ENCODE results near the gene CSN1S1. TPM values are rescaled to one million over a fixed set of nuclear protein-coding genes. Genes with fewer than 3 reads are reported as not detected.

CSN1S1 gene
- total and polyA plus RNA-seq, 2 donors (not counting 1 experiment from before 2014, with no cell fraction given): not detected

GRCh38 chr4:69909195-69909594 lies 21.7 kb upstream of the CSN1S1 start:
- DNase-seq: no peak
- Histone ChIP-seq H3K4me1 (ENCODE audit: control insufficient read depth in 2 of 2, insufficient read depth in 2 of 2, low read length in 2 of 2) (no peaks in the 10 kb centered on the region), H3K79me2 (ENCODE audit: control insufficient read depth, insufficient read depth, low read length) (no peaks in the 10 kb centered on the region), H3K9me3 (ENCODE audit: control extremely low read depth in 1 of 3, control insufficient read depth in 2 of 3, insufficient read depth in 1 of 3, low read length in 2 of 3) (no peaks in the 10 kb centered on the region), H2AFZ (ENCODE audit: insufficient read depth, low read depth, low read length, poor library complexity, severe bottlenecking) (no peak overlapping the region), H3K9ac (ENCODE audit: low read length) (no peak overlapping the region), H3K4me3 (ENCODE audit: control extremely low read depth in 1 of 5, extremely low read depth in 1 of 5, insufficient read depth in 1 of 5, low read depth in 2 of 5, low read length in 4 of 5) (no peak overlapping the region), H3K27me3 (replicated peaks in 1 of 4; ENCODE audit: control extremely low read depth in 1 of 4, control insufficient read depth in 3 of 4, insufficient read depth in 4 of 4, low read length in 3 of 4) (no peaks in the 10 kb centered on the region), H3K4me2 (replicated peaks; ENCODE audit: low read depth, low read length, poor library complexity, severe bottlenecking) (no peak overlapping the region), H4K20me1 (ENCODE audit: control insufficient read depth, insufficient read depth, low read length, poor library complexity, severe bottlenecking) (no peaks in the 10 kb centered on the region), H3K27ac (ENCODE audit: low read length in 2 of 2) (no peak overlapping the region), H3K36me3 (replicated peaks in 1 of 2; ENCODE audit: control extremely low read depth in 1 of 2, control insufficient read depth in 1 of 2, extremely low read depth in 1 of 2, insufficient read depth in 2 of 2, low read length in 1 of 2) (no peaks in the 10 kb centered on the region)
- intact Hi-C loops (cut with micrococcal nuclease): no loop called here
- no peaks in the 10 kb centered on the region for H3K27me3 Mint-ChIP-seq
- CTCF ChIA-PET: no interaction called here
- no peak overlapping the region for H3K4me3 Mint-ChIP-seq
- H3K27ac Mint-ChIP-seq: no peak overlapping the region
- H3K4me1 Mint-ChIP-seq: peaks cover 4% of the 10 kb centered on the region
- ATAC-seq (ENCODE audit: low read depth): no peak
- POLR2A ChIA-PET: no interaction called here
- TF ChIP-seq, protein P1, sequence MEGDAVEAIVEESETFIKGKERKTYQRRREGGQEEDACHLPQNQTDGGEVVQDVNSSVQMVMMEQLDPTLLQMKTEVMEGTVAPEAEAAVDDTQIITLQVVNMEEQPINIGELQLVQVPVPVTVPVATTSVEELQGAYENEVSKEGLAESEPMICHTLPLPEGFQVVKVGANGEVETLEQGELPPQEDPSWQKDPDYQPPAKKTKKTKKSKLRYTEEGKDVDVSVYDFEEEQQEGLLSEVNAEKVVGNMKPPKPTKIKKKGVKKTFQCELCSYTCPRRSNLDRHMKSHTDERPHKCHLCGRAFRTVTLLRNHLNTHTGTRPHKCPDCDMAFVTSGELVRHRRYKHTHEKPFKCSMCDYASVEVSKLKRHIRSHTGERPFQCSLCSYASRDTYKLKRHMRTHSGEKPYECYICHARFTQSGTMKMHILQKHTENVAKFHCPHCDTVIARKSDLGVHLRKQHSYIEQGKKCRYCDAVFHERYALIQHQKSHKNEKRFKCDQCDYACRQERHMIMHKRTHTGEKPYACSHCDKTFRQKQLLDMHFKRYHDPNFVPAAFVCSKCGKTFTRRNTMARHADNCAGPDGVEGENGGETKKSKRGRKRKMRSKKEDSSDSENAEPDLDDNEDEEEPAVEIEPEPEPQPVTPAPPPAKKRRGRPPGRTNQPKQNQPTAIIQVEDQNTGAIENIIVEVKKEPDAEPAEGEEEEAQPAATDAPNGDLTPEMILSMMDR (IDR thresholded peaks at IDR 0.05): no peak
- TF ChIP-seq EZH2 (IDR thresholded peaks at IDR 0.05; ENCODE audit: borderline replicate concordance, insufficient read depth, low read depth, low read length, poor library complexity, severe bottlenecking): no peak
- 83% methylated on average over 2 of the region's 4 CpGs for WGBS (ENCODE audit: insufficient coverage)
- H3K9me3 Mint-ChIP-seq (ENCODE audit: insufficient read depth): no peaks in the 10 kb centered on the region

DNA sequence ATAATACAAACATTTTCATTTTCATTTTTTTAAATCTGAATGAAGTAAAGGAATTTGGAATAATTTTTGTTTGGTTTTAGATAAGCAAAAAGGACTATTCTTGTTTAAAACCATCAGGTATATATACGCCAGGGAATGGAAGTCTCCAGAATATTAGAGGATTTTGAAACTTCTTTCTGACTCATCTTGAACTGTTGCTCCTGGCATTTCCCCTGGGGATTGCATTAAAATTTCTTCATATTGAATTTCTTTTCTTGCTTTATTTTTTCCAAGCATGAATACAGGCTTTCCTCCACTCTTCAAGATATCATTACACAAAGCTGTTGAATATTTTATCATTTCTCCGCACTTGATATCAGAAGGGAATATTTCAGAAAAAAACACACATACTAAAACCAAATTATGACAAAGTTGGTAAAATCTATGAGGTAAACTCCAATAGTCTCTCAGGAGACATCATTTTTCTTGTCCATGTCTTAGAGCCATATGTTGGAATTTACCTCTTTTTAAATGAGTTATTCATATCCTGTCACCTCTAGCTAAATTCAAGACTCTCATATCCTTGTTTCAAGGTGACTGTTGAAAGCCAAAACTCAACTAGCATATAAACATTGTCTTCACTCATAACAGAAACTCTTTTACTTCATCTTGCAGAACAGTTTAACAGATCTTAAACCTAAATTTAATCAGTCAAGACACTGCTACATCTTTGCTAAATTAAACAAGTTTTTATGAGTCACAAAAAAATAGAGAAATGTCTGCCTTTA lies 20.7 kb upstream of the CSN1S1 start:
- intact Hi-C loops (cut with micrococcal nuclease): no loop called here
- H3K79me2 ChIP-seq (ENCODE audit: control insufficient read depth, insufficient read depth, low read length): no peaks in the 10 kb centered on the region
- no peak overlapping the region for H3K4me2 ChIP-seq (replicated peaks; ENCODE audit: low read depth, low read length, poor library complexity, severe bottlenecking)
- Mint-ChIP-seq H3K27ac (no peak overlapping the region), H3K4me3 (no peak overlapping the region), H3K27me3 (no peaks in the 10 kb centered on the region), H3K9me3 (ENCODE audit: insufficient read depth) (no peaks in the 10 kb centered on the region), H3K4me1 (peaks cover 4% of the 10 kb centered on the region)
- DNase-seq (no peak), ATAC-seq (ENCODE audit: low read depth) (no peak)
- H3K27me3 ChIP-seq (replicated peaks in 1 of 4; ENCODE audit: control extremely low read depth in 1 of 4, control insufficient read depth in 3 of 4, insufficient read depth in 4 of 4, low read length in 3 of 4): no peaks in the 10 kb centered on the region
- no peak overlapping the region for H3K9ac ChIP-seq (ENCODE audit: low read length)
- no peaks in the 10 kb centered on the region for H3K4me1 ChIP-seq (ENCODE audit: control insufficient read depth in 2 of 2, insufficient read depth in 2 of 2, low read length in 2 of 2)
- WGBS (ENCODE audit: insufficient coverage): no CpG with 5 or more reads among the region's 2 CpGs
- TF ChIP-seq, protein P1 (IDR thresholded peaks at IDR 0.05): no peak
- no peak for TF ChIP-seq EZH2 (IDR thresholded peaks at IDR 0.05; ENCODE audit: borderline replicate concordance, insufficient read depth, low read depth, low read length, poor library complexity, severe bottlenecking)
- no peak overlapping the region for H3K27ac ChIP-seq (ENCODE audit: low read length in 2 of 2)
- no peak overlapping the region for H2AFZ ChIP-seq (ENCODE audit: insufficient read depth, low read depth, low read length, poor library complexity, severe bottlenecking)
- ChIA-PET CTCF (no interaction called here), POLR2A (no interaction called here)
- H3K4me3 ChIP-seq (ENCODE audit: control extremely low read depth in 1 of 5, extremely low read depth in 1 of 5, insufficient read depth in 1 of 5, low read depth in 2 of 5, low read length in 4 of 5): no peak overlapping the region
- H3K36me3 ChIP-seq (replicated peaks in 1 of 2; ENCODE audit: control extremely low read depth in 1 of 2, control insufficient read depth in 1 of 2, extremely low read depth in 1 of 2, insufficient read depth in 2 of 2, low read length in 1 of 2): no peaks in the 10 kb centered on the region
- no peaks in the 10 kb centered on the region for H3K9me3 ChIP-seq (ENCODE audit: control extremely low read depth in 1 of 3, control insufficient read depth in 2 of 3, insufficient read depth in 1 of 3, low read length in 2 of 3)
- H4K20me1 ChIP-seq (ENCODE audit: control insufficient read depth, insufficient read depth, low read length, poor library complexity, severe bottlenecking): no peaks in the 10 kb centered on the region

Measured in B cell (primary cell).